ENCODE measurements around the gene HP1BP3. TPM values are rescaled to one million over a fixed set of nuclear protein-coding genes. Genes with fewer than 3 reads are reported as not detected.

HP1BP3 gene
- polyA plus RNA-seq, 3 donors, result 229 to 264 (median 263) TPM

- DNase-seq (ENCODE audit: low read depth in 3 of 3, low spot score in 2 of 3), result no peak
Measured at GRCh38 chr1:20715406-20715805, 71.7 kb downstream of the HP1BP3 start.

GRCh38 chr1:20713440-20713839 lies 73.7 kb downstream of the HP1BP3 start:
- DNase-seq (ENCODE audit: low read depth in 3 of 3, low spot score in 2 of 3), result no peak

GRCh38 chr1:20712215-20712577 lies 74.9 kb downstream of the HP1BP3 start:
- DNase-seq (ENCODE audit: low read depth in 3 of 3, low spot score in 2 of 3), result no peak

- DNase-seq (ENCODE audit: low read depth in 3 of 3, low spot score in 2 of 3), result no peak
Measured at GRCh38 chr1:20711285-20712214, 75.6 kb downstream of the HP1BP3 start.

- no peak for DNase-seq (ENCODE audit: low read depth in 3 of 3, low spot score in 2 of 3)
Measured at GRCh38 chr1:20710469-20711284, 76.4 kb downstream of the HP1BP3 start.

- no peak for DNase-seq (ENCODE audit: low read depth in 3 of 3, low spot score in 2 of 3)
Measured at GRCh38 chr1:20709868-20710267, 77.2 kb downstream of the HP1BP3 start.

GRCh38 chr1:20708891-20709290 lies 78.2 kb downstream of the HP1BP3 start:
- DNase-seq (ENCODE audit: low read depth in 3 of 3, low spot score in 2 of 3), result no peak

GRCh38 chr1:20708057-20708456 lies 79.0 kb downstream of the HP1BP3 start:
- DNase-seq (ENCODE audit: low read depth in 3 of 3, low spot score in 2 of 3), result no peak

- DNase-seq (ENCODE audit: low read depth in 3 of 3, low spot score in 2 of 3), result no peak
Measured at GRCh38 chr1:20706841-20707240, 80.3 kb downstream of the HP1BP3 start.

GRCh38 chr1:20705203-20705755 lies 81.8 kb downstream of the HP1BP3 start:
- no peak for DNase-seq (ENCODE audit: low read depth in 3 of 3, low spot score in 2 of 3)

GRCh38 chr1:20704390-20705202 lies 82.5 kb downstream of the HP1BP3 start:
- DNase-seq (ENCODE audit: low read depth in 3 of 3, low spot score in 2 of 3), result no peak

- no peak for DNase-seq (ENCODE audit: low read depth in 3 of 3, low spot score in 2 of 3)
Measured at GRCh38 chr1:20703124-20703756, 83.9 kb downstream of the HP1BP3 start.

- DNase-seq (ENCODE audit: low read depth in 3 of 3, low spot score in 2 of 3), result no peak
Measured at GRCh38 chr1:20702416-20702815, 84.7 kb downstream of the HP1BP3 start.

GRCh38 chr1:20701847-20702246 lies 85.3 kb downstream of the HP1BP3 start:
- no peak for DNase-seq (ENCODE audit: low read depth in 3 of 3, low spot score in 2 of 3)

GRCh38 chr1:20701446-20701845 lies 85.7 kb downstream of the HP1BP3 start:
- no peak for DNase-seq (ENCODE audit: low read depth in 3 of 3, low spot score in 2 of 3)

GRCh38 chr1:20700636-20701215 lies 86.4 kb downstream of the HP1BP3 start:
- DNase-seq (ENCODE audit: low read depth in 3 of 3, low spot score in 2 of 3), result no peak

- DNase-seq (ENCODE audit: low read depth in 3 of 3, low spot score in 2 of 3), result no peak
Measured at GRCh38 chr1:20699558-20699957, 87.5 kb downstream of the HP1BP3 start.

GRCh38 chr1:20698195-20698910 lies 88.8 kb downstream of the HP1BP3 start:
- DNase-seq (ENCODE audit: low read depth in 3 of 3, low spot score in 2 of 3), result no peak

- DNase-seq (ENCODE audit: low read depth in 3 of 3, low spot score in 2 of 3), result no peak
Measured at GRCh38 chr1:20697563-20697962, 89.5 kb downstream of the HP1BP3 start.
